Type B pancreatic cell (in vitro differentiated cells): ENCODE data around the gene CD27. TPM values are rescaled to one million over a fixed set of nuclear protein-coding genes. Genes with fewer than 3 reads are reported as not detected.
A peak's percentile ranks its signal among the peaks of the same experiment; 100 is the strongest.

Source experiments
- DNase-seq: peaks from one replicate; pipeline ENCODE4 v3.0.0; 2021; ENCODE audit warnings: mixed read lengths; ENCODE audit not compliant: unreplicated experiment; ENCODE audit errors: extremely low spot score
- H3K27ac Mint-ChIP-seq: 2 replicates; pipeline ENCODE4 v1.8.0; 2021; ENCODE audit warnings: mild to moderate bottlenecking, mixed read lengths
- H3K27me3 Mint-ChIP-seq: 2 replicates; pipeline ENCODE4 v1.8.0; 2021; ENCODE audit warnings: mixed read lengths
- H3K36me3 Mint-ChIP-seq: 2 replicates; pipeline ENCODE4 v1.8.0; 2021; ENCODE audit warnings: mixed read lengths
- H3K4me1 Mint-ChIP-seq: one replicate; pipeline ENCODE4 v1.8.0; 2021; ENCODE audit warnings: mixed read lengths; ENCODE audit not compliant: unreplicated experiment
- H3K4me3 Mint-ChIP-seq: 2 replicates; pipeline ENCODE4 v1.8.0; 2021; ENCODE audit warnings: mild to moderate bottlenecking, mixed read lengths
- H3K9me3 Mint-ChIP-seq: 2 replicates; pipeline ENCODE4 v1.8.0; 2021; ENCODE audit warnings: mixed read lengths
- total RNA-seq: library from RNA; stranded (reverse); gene quantifications from 2 replicates; pipeline ENCODE4 v1.2.1, GENCODE V29; 2021; ENCODE audit warnings: low replicate concordance
- TF ChIP-seq, protein P1 (sequence below): fragments of 200-600 bp; sonication (generic); conservative IDR thresholded peaks from 2 replicates; pipeline ENCODE4 v1.5.0; 2021; ENCODE audit warnings: antibody characterized with exemption, mild to moderate bottlenecking

The CD27 gene
- total RNA-seq, 1 donor from 2014 or later = not detected

GRCh38 chr12:6430124-6430989, 14.4 kb upstream of the CD27 start:
- H3K27ac Mint-ChIP-seq = peak overlapping the region; percentile 73
- peaks cover 11% of the 10 kb centered on the region for H3K4me1 Mint-ChIP-seq
- TF ChIP-seq, protein P1, sequence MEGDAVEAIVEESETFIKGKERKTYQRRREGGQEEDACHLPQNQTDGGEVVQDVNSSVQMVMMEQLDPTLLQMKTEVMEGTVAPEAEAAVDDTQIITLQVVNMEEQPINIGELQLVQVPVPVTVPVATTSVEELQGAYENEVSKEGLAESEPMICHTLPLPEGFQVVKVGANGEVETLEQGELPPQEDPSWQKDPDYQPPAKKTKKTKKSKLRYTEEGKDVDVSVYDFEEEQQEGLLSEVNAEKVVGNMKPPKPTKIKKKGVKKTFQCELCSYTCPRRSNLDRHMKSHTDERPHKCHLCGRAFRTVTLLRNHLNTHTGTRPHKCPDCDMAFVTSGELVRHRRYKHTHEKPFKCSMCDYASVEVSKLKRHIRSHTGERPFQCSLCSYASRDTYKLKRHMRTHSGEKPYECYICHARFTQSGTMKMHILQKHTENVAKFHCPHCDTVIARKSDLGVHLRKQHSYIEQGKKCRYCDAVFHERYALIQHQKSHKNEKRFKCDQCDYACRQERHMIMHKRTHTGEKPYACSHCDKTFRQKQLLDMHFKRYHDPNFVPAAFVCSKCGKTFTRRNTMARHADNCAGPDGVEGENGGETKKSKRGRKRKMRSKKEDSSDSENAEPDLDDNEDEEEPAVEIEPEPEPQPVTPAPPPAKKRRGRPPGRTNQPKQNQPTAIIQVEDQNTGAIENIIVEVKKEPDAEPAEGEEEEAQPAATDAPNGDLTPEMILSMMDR = no peak
- H3K36me3 Mint-ChIP-seq = peaks cover 3% of the 10 kb centered on the region
- H3K4me3 Mint-ChIP-seq = no peak overlapping the region
- peaks cover 8% of the 10 kb centered on the region for H3K27me3 Mint-ChIP-seq
- H3K9me3 Mint-ChIP-seq = no peaks in the 10 kb centered on the region
- no peak for DNase-seq

- Mint-ChIP-seq H3K4me3 (no peak overlapping the region), H3K27ac (no peak overlapping the region), H3K36me3 (peaks cover 3% of the 10 kb centered on the region), H3K4me1 (peaks cover 11% of the 10 kb centered on the region), H3K9me3 (no peaks in the 10 kb centered on the region), H3K27me3 (peaks cover 8% of the 10 kb centered on the region)
- TF ChIP-seq, protein P1 = no peak
- DNase-seq = no peak
Measured at GRCh38 chr12:6432991-6433390, 11.8 kb upstream of the CD27 start.

GRCh38 chr12:6434205-6435140, 10.3 kb upstream of the CD27 start:
- Mint-ChIP-seq H3K27me3 (peaks cover 8% of the 10 kb centered on the region), H3K4me3 (no peak overlapping the region), H3K36me3 (peaks cover 3% of the 10 kb centered on the region), H3K4me1 (peaks cover 11% of the 10 kb centered on the region), H3K9me3 (no peaks in the 10 kb centered on the region), H3K27ac (no peak overlapping the region)
- no peak for DNase-seq
- TF ChIP-seq, protein P1 = no peak

DNA sequence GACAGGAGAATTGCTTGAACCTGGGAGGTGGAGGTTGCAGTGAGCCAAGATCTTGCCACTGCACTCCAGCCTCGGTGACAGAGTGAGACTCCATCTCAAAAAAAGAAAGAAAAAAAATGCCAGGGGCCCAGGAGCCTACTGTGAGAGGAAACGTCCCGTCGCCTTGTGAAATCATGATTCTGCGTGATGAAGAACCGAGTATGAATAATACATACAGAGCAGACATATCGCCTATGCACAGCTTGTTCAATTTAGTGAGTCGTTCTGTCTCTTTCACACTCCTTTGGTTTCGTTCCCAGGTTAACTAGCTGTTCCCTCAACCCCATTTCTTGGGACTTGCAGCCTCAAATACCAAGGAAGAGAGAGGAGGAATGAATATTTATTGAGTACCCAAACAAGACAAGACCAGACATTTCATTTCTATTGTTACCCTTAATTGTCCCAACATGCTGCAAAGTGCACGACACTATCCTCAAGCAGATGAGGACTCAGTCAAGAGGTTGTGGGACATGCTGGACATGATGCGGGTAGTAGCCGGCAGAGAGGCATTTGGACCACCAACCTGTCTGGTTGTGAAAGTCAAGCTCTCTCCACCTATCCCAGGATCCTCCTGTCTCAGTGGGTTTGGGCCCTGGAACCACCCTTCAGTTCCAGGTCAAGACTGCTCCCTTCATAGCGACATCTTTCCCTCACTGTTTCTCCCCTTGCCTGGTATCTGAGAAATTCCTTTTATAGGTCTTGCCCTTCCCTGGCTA, 8.6 kb upstream of the CD27 start:
- Mint-ChIP-seq H3K9me3 (no peaks in the 10 kb centered on the region), H3K4me1 (no peaks in the 10 kb centered on the region), H3K36me3 (no peaks in the 10 kb centered on the region), H3K27me3 (peaks cover under 1% of the 10 kb centered on the region), H3K27ac (no peak overlapping the region), H3K4me3 (no peak overlapping the region)
- no peak for DNase-seq
- TF ChIP-seq, protein P1 = no peak

- peaks cover 3% of the 10 kb centered on the region for H3K36me3 Mint-ChIP-seq
- H3K27ac Mint-ChIP-seq = no peak overlapping the region
- no peak for DNase-seq
- TF ChIP-seq, protein P1 = no peak
- no peaks in the 10 kb centered on the region for H3K4me1 Mint-ChIP-seq
- no peaks in the 10 kb centered on the region for H3K9me3 Mint-ChIP-seq
- no peak overlapping the region for H3K4me3 Mint-ChIP-seq
- no peaks in the 10 kb centered on the region for H3K27me3 Mint-ChIP-seq
Measured at GRCh38 chr12:6437586-6437985, 7.2 kb upstream of the CD27 start.
